ENCODE measurements around the gene HDAC4. TPM values are rescaled to one million over a fixed set of nuclear protein-coding genes. Genes with fewer than 3 reads are reported as not detected.

The HDAC4 gene
- total RNA-seq, 1 experiment from 2014 or later: 44.4 TPM

- no peaks in the 10 kb centered on the region for H3K27me3 Mint-ChIP-seq (ENCODE audit: low read depth)
- H3K4me3 Mint-ChIP-seq: no peak overlapping the region
- no peaks in the 10 kb centered on the region for H3K36me3 Mint-ChIP-seq
- DNase-seq (ENCODE audit: low spot score) (no peak), ATAC-seq (no peak)
- H3K9me3 Mint-ChIP-seq: no peaks in the 10 kb centered on the region
- TF ChIP-seq NR1H2 (CRISPR knock-in tag; IDR thresholded peaks at IDR 0.05): no peak
- TF ChIP-seq ZNF263 (CRISPR knock-in tag; IDR thresholded peaks at IDR 0.05; ENCODE audit: low read depth): no peak
- TF ChIP-seq IRF1 (CRISPR knock-in tag; IDR thresholded peaks at IDR 0.05): no peak
- TF ChIP-seq ESRRA (CRISPR knock-in tag; IDR thresholded peaks at IDR 0.05; ENCODE audit: borderline replicate concordance): no peak
- no peak for TF ChIP-seq ZNF671 (CRISPR knock-in tag; IDR thresholded peaks at IDR 0.05)
- no peak for TF ChIP-seq ZNF219 (CRISPR knock-in tag; IDR thresholded peaks at IDR 0.05; ENCODE audit: borderline replicate concordance)
- TF ChIP-seq, protein P1, sequence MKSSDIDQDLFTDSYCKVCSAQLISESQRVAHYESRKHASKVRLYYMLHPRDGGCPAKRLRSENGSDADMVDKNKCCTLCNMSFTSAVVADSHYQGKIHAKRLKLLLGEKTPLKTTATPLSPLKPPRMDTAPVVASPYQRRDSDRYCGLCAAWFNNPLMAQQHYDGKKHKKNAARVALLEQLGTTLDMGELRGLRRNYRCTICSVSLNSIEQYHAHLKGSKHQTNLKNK (CRISPR knock-in tag; IDR thresholded peaks at IDR 0.05): no peak
- TF ChIP-seq, protein P2, sequence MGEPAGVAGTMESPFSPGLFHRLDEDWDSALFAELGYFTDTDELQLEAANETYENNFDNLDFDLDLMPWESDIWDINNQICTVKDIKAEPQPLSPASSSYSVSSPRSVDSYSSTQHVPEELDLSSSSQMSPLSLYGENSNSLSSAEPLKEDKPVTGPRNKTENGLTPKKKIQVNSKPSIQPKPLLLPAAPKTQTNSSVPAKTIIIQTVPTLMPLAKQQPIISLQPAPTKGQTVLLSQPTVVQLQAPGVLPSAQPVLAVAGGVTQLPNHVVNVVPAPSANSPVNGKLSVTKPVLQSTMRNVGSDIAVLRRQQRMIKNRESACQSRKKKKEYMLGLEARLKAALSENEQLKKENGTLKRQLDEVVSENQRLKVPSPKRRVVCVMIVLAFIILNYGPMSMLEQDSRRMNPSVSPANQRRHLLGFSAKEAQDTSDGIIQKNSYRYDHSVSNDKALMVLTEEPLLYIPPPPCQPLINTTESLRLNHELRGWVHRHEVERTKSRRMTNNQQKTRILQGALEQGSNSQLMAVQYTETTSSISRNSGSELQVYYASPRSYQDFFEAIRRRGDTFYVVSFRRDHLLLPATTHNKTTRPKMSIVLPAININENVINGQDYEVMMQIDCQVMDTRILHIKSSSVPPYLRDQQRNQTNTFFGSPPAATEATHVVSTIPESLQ (CRISPR knock-in tag; IDR thresholded peaks at IDR 0.05): no peak
- no peak for TF ChIP-seq NFYB (CRISPR knock-in tag; conservative IDR thresholded peaks at IDR 0.05; ENCODE audit: low read depth)
- TF ChIP-seq GRHL2 (CRISPR knock-in tag; IDR thresholded peaks at IDR 0.05; ENCODE audit: insufficient replicate concordance, severe bottlenecking): no peak
- no peak for TF ChIP-seq ATF1 (CRISPR knock-in tag; IDR thresholded peaks at IDR 0.05)
- TF ChIP-seq MLX (CRISPR knock-in tag; IDR thresholded peaks at IDR 0.05): no peak
- no peak for TF ChIP-seq FOXP1 (CRISPR knock-in tag; IDR thresholded peaks at IDR 0.05; ENCODE audit: borderline replicate concordance)
- TF ChIP-seq NR3C1 (CRISPR knock-in tag; conservative IDR thresholded peaks at IDR 0.05; ENCODE audit: low read depth): no peak
- TF ChIP-seq CBFB (CRISPR knock-in tag; IDR thresholded peaks at IDR 0.05; ENCODE audit: low read depth): no peak
- TF ChIP-seq CDX4 (CRISPR knock-in tag; IDR thresholded peaks at IDR 0.05; ENCODE audit: borderline replicate concordance): no peak
- TF ChIP-seq HMGA2 (CRISPR knock-in tag; IDR thresholded peaks at IDR 0.05): no peak
- CTCF ChIA-PET: no interaction called here
- no peak overlapping the region for H3K27ac Mint-ChIP-seq
- H3K4me1 Mint-ChIP-seq: no peaks in the 10 kb centered on the region
- POLR2A ChIA-PET: no interaction called here
Measured at GRCh38 chr2:239029958-239030357, 370.9 kb downstream of the HDAC4 start.

DNA sequence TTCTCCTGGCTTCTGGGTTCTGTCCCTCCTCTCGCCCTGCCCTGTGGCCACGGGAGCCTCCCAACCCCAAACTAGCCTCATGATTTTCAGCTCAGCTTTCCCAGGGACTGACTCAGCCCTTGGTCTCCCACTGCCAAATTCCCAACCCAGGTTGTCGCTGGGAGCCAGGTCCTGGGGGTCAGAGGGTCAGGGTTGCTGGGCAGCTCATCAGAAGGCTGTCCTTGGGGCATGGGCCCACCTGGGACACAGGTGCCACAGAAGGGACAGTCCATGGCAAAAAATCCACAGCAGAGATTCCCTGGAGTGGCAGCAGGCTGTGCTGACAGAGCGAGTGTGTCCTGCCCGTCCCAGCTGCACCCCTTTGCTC lies 372.6 kb downstream of the HDAC4 start:
- POLR2A ChIA-PET: no interaction called here
- H3K36me3 Mint-ChIP-seq: no peaks in the 10 kb centered on the region
- H3K27me3 Mint-ChIP-seq (ENCODE audit: low read depth): no peaks in the 10 kb centered on the region
- H3K4me3 Mint-ChIP-seq: no peak overlapping the region
- no peak overlapping the region for H3K27ac Mint-ChIP-seq
- H3K4me1 Mint-ChIP-seq: no peaks in the 10 kb centered on the region
- ATAC-seq: no peak
- CTCF ChIA-PET: no interaction called here
- no peaks in the 10 kb centered on the region for H3K9me3 Mint-ChIP-seq
- DNase-seq (ENCODE audit: low spot score): no peak
- TF ChIP-seq OVOL2 (CRISPR knock-in tag; IDR thresholded peaks at IDR 0.05; ENCODE audit: borderline replicate concordance) (no peak), STAT6 (CRISPR knock-in tag; conservative IDR thresholded peaks at IDR 0.05; ENCODE audit: low read depth) (no peak), GTF2I (CRISPR knock-in tag; conservative IDR thresholded peaks at IDR 0.05) (no peak), ZNF138 (CRISPR knock-in tag; conservative IDR thresholded peaks at IDR 0.05) (no peak), CDX4 (CRISPR knock-in tag; IDR thresholded peaks at IDR 0.05; ENCODE audit: borderline replicate concordance) (no peak), CBFB (CRISPR knock-in tag; IDR thresholded peaks at IDR 0.05; ENCODE audit: low read depth) (no peak)
- TF ChIP-seq, protein P3, sequence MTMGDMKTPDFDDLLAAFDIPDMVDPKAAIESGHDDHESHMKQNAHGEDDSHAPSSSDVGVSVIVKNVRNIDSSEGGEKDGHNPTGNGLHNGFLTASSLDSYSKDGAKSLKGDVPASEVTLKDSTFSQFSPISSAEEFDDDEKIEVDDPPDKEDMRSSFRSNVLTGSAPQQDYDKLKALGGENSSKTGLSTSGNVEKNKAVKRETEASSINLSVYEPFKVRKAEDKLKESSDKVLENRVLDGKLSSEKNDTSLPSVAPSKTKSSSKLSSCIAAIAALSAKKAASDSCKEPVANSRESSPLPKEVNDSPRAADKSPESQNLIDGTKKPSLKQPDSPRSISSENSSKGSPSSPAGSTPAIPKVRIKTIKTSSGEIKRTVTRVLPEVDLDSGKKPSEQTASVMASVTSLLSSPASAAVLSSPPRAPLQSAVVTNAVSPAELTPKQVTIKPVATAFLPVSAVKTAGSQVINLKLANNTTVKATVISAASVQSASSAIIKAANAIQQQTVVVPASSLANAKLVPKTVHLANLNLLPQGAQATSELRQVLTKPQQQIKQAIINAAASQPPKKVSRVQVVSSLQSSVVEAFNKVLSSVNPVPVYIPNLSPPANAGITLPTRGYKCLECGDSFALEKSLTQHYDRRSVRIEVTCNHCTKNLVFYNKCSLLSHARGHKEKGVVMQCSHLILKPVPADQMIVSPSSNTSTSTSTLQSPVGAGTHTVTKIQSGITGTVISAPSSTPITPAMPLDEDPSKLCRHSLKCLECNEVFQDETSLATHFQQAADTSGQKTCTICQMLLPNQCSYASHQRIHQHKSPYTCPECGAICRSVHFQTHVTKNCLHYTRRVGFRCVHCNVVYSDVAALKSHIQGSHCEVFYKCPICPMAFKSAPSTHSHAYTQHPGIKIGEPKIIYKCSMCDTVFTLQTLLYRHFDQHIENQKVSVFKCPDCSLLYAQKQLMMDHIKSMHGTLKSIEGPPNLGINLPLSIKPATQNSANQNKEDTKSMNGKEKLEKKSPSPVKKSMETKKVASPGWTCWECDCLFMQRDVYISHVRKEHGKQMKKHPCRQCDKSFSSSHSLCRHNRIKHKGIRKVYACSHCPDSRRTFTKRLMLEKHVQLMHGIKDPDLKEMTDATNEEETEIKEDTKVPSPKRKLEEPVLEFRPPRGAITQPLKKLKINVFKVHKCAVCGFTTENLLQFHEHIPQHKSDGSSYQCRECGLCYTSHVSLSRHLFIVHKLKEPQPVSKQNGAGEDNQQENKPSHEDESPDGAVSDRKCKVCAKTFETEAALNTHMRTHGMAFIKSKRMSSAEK (CRISPR knock-in tag; IDR thresholded peaks at IDR 0.05; ENCODE audit: borderline replicate concordance): no peak

Data from WTC11 (cell line).